T follicular helper cell (primary cell): ENCODE measurements around the gene MAN1A2.
"Not testable (repeated sequence)": the region's sequence is repeated elsewhere in the genome, so short reads cannot be mapped to it uniquely, and the experiment has no call there.

ENCODE experiments used
- DNase-seq: peaks from one replicate; pipeline ENCODE4 v3.0.0-alpha.2; 2020; ENCODE audit warnings: low read depth

MAN1A2 gene

GRCh38 chr1:117398957-117399356, 31.7 kb downstream of the MAN1A2 start:
- DNase-seq = no peak

DNA sequence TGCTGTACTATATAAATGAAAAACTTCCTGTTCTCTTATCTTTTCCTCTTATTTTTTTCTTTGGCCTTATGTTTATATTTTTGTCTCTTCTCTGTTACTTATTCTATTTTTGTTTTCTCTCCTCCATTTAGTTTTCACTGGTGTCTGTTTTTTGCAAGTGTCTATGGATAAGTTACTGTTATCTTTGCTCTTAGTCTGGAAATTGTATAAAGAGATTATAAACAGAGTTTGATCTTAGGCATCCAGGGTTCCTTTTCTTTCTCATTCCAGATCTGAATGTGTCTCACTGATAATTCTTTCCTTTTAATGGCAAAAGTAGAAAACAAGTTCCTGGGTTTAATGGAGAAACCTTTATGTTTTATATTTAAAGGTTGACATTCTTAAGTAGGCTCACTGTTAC, 34.5 kb downstream of the MAN1A2 start:
- DNase-seq = no peak

GRCh38 chr1:117403597-117403996, 36.3 kb downstream of the MAN1A2 start:
- no peak for DNase-seq

GRCh38 chr1:117405042-117405441, 37.8 kb downstream of the MAN1A2 start:
- DNase-seq = no peak

GRCh38 chr1:117412472-117412871, 45.2 kb downstream of the MAN1A2 start:
- no peak for DNase-seq

DNA sequence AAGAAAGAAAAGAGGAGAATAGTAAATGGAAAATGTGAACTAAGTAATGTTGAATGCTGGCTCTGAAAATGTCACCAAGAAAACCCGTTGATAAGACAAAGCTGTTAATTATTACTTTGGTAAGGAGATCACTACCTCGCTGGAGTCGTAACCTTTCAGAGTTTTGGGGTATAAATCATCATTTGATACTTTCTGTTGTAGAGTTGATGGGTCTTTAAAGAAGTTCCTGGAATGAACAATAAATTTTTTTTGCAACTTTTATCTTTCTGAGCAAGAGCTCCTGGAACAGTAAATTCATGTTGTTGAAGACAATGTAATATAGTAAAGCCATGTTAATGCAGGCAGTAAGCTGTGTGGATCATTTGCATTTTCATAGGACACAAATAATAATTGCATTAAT, 46.2 kb downstream of the MAN1A2 start:
- no peak for DNase-seq

- DNase-seq = no peak
Observed at GRCh38 chr1:117414943-117415342, 47.7 kb downstream of the MAN1A2 start.

DNA sequence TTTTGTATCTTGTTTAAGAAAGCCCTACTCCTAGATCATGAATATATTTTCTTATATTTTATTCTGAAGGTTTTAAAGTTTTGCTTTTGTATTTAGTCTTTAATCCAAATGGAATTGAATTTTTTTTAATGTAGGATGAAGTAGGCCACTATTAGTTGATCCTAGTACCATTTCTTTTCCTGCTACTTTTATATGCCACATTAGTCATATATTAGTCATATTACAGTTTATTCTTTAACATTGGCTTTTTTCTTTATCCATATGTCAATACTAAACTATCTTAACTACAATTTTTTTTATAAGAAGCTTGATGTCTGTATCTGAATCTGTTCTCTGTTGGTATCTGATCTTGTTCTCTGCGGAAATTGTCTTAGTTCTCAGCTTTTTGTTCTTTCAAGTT, 48.8 kb downstream of the MAN1A2 start:
- no peak for DNase-seq

GRCh38 chr1:117416546-117417125, 49.4 kb downstream of the MAN1A2 start:
- DNase-seq = no peak

DNA sequence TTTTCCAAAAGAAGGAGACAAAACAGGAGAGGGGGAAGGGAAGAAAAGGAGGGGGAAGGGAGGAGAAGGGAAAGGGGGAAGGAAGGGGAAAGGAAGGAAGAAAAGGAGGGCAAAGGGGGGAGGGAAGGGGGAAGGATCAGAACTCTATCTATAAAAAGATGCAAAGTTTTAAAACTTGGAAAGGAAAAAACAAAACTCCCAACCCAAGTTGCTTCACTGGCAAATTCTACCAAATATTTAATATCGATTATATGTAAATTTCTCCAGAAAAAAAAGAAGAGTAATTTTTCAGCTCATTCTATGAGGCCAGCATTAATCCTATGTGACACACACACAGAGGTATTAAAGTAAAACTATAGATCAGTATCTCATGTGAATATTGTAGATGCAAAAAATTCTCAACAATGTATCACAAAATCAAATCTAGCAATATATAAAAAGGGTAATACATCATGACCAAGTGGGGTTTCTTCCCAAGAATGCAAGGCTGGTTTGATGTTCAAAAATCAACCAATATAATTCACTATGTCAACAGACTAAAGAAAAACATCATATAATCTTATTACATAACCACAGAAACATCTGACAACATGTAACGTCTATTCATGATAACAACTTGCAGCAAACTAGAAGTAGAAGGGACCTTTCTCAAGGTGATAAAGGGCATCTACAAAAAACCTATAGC, 57.9 kb downstream of the MAN1A2 start:
- no peak for DNase-seq

- no peak for DNase-seq
Observed at GRCh38 chr1:117427297-117427696, 60.0 kb downstream of the MAN1A2 start.

DNA sequence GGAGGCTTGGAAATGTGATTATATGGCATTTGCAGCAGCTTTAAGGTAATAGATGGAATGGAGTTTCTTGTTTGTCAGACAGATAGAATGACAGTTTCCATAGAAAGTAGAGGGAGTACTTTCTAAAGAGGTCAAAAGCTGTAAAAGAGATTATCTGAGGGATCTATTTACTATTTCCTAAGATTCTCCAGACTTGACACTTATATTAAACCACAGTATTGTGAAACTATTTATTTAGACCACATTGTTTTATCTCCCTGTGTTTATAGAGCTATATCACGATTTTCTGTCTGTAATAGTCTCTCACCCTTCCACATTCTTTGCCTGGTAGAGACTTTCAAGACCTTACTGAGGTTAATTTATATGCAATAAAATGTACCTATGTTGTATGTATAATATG, 66.7 kb downstream of the MAN1A2 start:
- no peak for DNase-seq

- DNase-seq = no peak
Observed at GRCh38 chr1:117436513-117436912, 69.3 kb downstream of the MAN1A2 start.

GRCh38 chr1:117447661-117448060, 80.4 kb downstream of the MAN1A2 start:
- no peak for DNase-seq

- no peak for DNase-seq
Observed at GRCh38 chr1:117452216-117452615, 85.0 kb downstream of the MAN1A2 start.

GRCh38 chr1:117453958-117454357, 86.7 kb downstream of the MAN1A2 start:
- DNase-seq = no peak

- DNase-seq = not testable (repeated sequence)
Observed at GRCh38 chr1:117458410-117458809, 91.2 kb downstream of the MAN1A2 start.

DNA sequence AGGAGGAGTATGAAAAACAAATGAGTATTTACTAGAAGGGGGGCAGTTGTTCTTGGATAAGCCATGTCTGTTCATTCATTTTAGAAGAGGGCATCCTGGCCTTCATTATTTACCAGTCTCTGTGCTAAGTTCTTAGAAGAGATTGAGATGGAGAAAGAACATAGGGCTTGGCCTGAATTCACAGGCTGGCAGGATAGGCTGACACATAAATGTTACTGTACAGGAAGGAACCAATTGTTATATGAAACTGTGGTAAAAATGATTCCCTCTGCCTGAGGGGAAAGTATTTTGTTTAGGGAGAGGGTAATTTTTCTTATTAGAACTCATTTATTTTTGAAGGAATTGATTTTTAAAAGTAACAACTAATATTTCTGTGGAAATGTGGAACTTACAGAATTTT, 99.5 kb downstream of the MAN1A2 start:
- no peak for DNase-seq

DNA sequence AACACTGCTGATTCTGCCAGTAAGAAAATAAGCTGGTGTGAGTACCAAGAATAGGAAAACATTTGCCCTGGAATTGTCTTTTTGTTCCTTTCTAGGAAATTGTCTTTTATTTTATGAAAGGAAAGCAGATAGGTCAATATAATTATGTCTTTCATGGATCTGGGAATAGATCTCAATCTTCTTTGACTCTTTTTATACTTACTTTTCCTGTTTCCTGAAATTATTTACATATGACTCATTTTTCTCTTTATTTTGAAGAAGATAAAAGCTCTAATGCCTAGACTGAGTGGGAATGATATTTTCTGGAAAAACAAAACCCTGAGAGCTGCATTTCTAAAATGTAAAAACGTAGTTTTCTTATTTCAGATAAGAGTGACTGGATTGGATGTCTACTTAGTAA, 100.1 kb downstream of the MAN1A2 start:
- DNase-seq = no peak

DNA sequence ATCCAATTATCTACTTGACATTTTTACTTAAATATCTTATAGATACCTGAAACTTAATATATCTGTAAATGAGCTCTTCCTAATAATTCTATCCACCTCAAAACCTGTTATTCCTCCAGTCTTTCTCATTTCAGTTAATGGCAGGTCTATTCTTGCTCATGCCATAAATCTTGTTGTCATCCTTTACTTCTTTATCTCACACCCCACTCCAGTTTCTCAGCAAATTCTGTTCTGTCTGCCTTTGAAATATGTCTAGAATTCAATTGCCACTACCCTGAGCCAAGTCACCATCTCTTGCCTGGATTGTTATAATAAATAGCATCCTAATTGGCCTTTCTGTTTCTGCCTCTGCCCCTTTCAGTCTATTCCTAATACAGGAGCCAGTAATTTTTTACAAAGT, 105.8 kb downstream of the MAN1A2 start:
- DNase-seq = no peak

GRCh38 chr1:117475495-117475894, 108.2 kb downstream of the MAN1A2 start:
- not testable (repeated sequence) for DNase-seq

- no peak for DNase-seq
Observed at GRCh38 chr1:117479086-117479485, 111.8 kb downstream of the MAN1A2 start.

- DNase-seq = no peak
Observed at GRCh38 chr1:117481410-117481809, 114.2 kb downstream of the MAN1A2 start.

DNA sequence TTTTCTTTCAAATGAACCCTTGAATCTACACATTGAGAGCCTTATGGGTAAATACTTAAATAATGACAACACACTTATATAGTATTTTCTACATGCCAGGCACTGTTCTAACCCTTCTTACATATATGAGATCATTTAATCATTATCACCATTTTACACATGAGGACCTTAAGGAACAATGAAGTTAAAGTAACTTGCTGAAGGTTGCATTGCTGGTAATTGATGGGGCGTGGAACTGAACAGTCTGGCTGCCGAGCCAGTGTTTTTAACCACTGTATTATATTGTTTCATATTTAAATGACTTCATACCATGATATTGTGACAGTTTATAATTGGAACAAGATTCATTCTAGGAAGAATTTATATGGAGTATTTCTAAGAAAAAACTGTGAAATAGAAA, 126.7 kb downstream of the MAN1A2 start:
- DNase-seq = no peak
